Ovary (tissue), 3 donors: ENCODE results near the gene DRAM1.

Experiments
- CTCF ChIP-seq, 3 donors: fragments of 450-650 bp in 2 of 3; fragments of 200-600 bp in 1 of 3; IDR thresholded peaks; one replicate each; pipeline versions ENCODE4 v1.5.1 to v1.8.0; 2016 to 2022; ENCODE audit warnings: antibody characterized with exemption in 3 of 3, mild to moderate bottlenecking in 1 of 3
- POLR2A ChIP-seq: fragments of 450-650 bp; IDR thresholded peaks from one replicate; pipeline ENCODE4 v1.6.1; 2017; ENCODE audit warnings: antibody characterized with exemption, mild to moderate bottlenecking, moderate library complexity
- donor health status: DM: no; HTN: no; CAD: no.

GRCh38 chr12:101925361-101925760 lies 48.0 kb downstream of the DRAM1 start:
- no peak for TF ChIP-seq CTCF (IDR thresholded peaks at IDR 0.05)
- no peak for TF ChIP-seq POLR2A
